K562 (cell line): ENCODE measurements around the gene RNF40. TPM values are rescaled to one million over a fixed set of nuclear protein-coding genes. Genes with fewer than 3 reads are reported as not detected.
A peak's percentile ranks its signal among the peaks of the same experiment; 100 is the strongest.

Experiments used
- DPF2 ChIP-seq: fragments of 450-650 bp; IDR thresholded peaks from 2 replicates; pipeline ENCODE4 v1.6.1; 2016
- FOXK1 ChIP-seq: sonication (generic); formaldehyde crosslinking; IDR thresholded peaks from 2 replicates; pipeline ENCODE4 v1.8.0; 2022; ENCODE audit warnings: missing genetic modification reagents, mild to moderate bottlenecking, borderline replicate concordance
- LCOR ChIP-seq: sonication (generic); formaldehyde crosslinking; IDR thresholded peaks from 2 replicates; pipeline ENCODE4 v1.8.0; 2022; ENCODE audit warnings: mild to moderate bottlenecking, missing genetic modification reagents
- MTA2 ChIP-seq: fragments of 450-650 bp; IDR thresholded peaks from 2 replicates; pipeline ENCODE4 v1.6.1; 2016; ENCODE audit warnings: low read depth
- SIRT6 ChIP-seq: IDR thresholded peaks from one replicate; pipeline ENCODE4 v1.6.1; 2012; ENCODE audit warnings: low read depth, mild to moderate bottlenecking, control low read depth, inconsistent platforms, low read length, moderate library complexity
- SP2 ChIP-seq: IDR thresholded peaks from 2 replicates; pipeline ENCODE4 v1.6.1; 2011; ENCODE audit warnings: mild to moderate bottlenecking, low read depth, low read length, moderate library complexity; ENCODE audit not compliant: poor library complexity, severe bottlenecking; ENCODE audit errors: extremely low read depth
- TCFL5 ChIP-seq: fragments of 250-450 bp; sonication (Bioruptor Pico); conservative IDR thresholded peaks from 2 replicates; pipeline ENCODE4 v1.6.1; 2021; ENCODE audit warnings: mild to moderate bottlenecking, moderate library complexity, matching md5 sums
- ZKSCAN3 ChIP-seq: fragments of 250-450 bp; sonication (Bioruptor Pico); IDR thresholded peaks from 2 replicates; pipeline ENCODE4 v1.4.0; 2020
- ZNF133 ChIP-seq: fragments of 250-450 bp; sonication (Bioruptor Pico); IDR thresholded peaks from 2 replicates; pipeline ENCODE4 v1.4.0; 2020; ENCODE audit warnings: mild to moderate bottlenecking
- ZNF583 ChIP-seq: fragments of 250-450 bp; sonication (Bioruptor Pico); IDR thresholded peaks from 2 replicates; pipeline ENCODE4 v1.4.0; 2020
- polyA plus RNA-seq, 8 experiments: library from polyadenylated mRNA; depleted of rRNA in 4 of 8; stranded (reverse) in 5 of 8; unstranded in 3 of 8; fragments of >200 nt; fragmentation: Nextera tagmentation in 2 of 8; fragmentation: Illumina TruSeq in 1 of 8; extraction: Ambion mirVana in 2 of 8; extraction: Trizol in 1 of 8; gene quantifications; 2 replicates each; pipeline versions ENCODE4 v1.2.1 to v1.2.3, GENCODE V29; 2011 to 2014; ENCODE audit warnings: inconsistent platforms in 1 of 8, missing spikeins in 1 of 8
- total RNA-seq, 7 experiments: library from RNA; depleted of rRNA in 6 of 7; stranded (reverse); fragments of >200 nt in 6 of 7; fragmentation: Illumina TruSeq in 2 of 7; extraction: Trizol in 2 of 7; gene quantifications; 2 replicates each; pipeline versions ENCODE4 v1.2.1 to v1.2.3, GENCODE V29; 2011 to 2021; ENCODE audit warnings: low replicate concordance in 1 of 7
- TF ChIP-seq, protein P1 (sequence below): fragments of 250-450 bp; sonication (Bioruptor Pico); IDR thresholded peaks from 2 replicates; pipeline ENCODE4 v1.6.1; 2021; ENCODE audit warnings: mild to moderate bottlenecking
- TF ChIP-seq, protein P2 (sequence below): fragments of 250-450 bp; sonication (Bioruptor Pico); IDR thresholded peaks from 2 replicates; pipeline ENCODE4 v1.8.0; 2021; ENCODE audit warnings: moderate library complexity, mild to moderate bottlenecking, inconsistent platforms
- TF ChIP-seq, protein P3 (sequence below), 2 experiments: fragments of 450-650 bp in 1 of 2; IDR thresholded peaks; 2 replicates each; pipeline ENCODE4 v1.6.1; 2011 to 2017; ENCODE audit warnings: low read depth in 2 of 2, antibody characterized with exemption in 1 of 2, borderline replicate concordance in 1 of 2, low read length in 1 of 2, mild to moderate bottlenecking in 1 of 2, mixed read lengths in 1 of 2; ENCODE audit not compliant: control insufficient read depth in 1 of 2
- TF ChIP-seq, protein P4 (sequence below): fragments of 250-450 bp; sonication (Bioruptor Pico); IDR thresholded peaks from 2 replicates; pipeline ENCODE4 v1.8.0; 2022; ENCODE audit warnings: moderate library complexity, mild to moderate bottlenecking, inconsistent platforms
- TF ChIP-seq, protein P5 (sequence below): sonication (generic); formaldehyde crosslinking; IDR thresholded peaks from 2 replicates; pipeline ENCODE4 v1.8.0; 2022; ENCODE audit warnings: mild to moderate bottlenecking, low read depth, missing genetic modification reagents

Gene RNF40
- total and polyA plus RNA-seq, 9 of the 15 experiments (the other 6 are each of a cell fraction or from before 2014, with no cell fraction given): 6.2 to 129 (median 81.5) TPM

DNA sequence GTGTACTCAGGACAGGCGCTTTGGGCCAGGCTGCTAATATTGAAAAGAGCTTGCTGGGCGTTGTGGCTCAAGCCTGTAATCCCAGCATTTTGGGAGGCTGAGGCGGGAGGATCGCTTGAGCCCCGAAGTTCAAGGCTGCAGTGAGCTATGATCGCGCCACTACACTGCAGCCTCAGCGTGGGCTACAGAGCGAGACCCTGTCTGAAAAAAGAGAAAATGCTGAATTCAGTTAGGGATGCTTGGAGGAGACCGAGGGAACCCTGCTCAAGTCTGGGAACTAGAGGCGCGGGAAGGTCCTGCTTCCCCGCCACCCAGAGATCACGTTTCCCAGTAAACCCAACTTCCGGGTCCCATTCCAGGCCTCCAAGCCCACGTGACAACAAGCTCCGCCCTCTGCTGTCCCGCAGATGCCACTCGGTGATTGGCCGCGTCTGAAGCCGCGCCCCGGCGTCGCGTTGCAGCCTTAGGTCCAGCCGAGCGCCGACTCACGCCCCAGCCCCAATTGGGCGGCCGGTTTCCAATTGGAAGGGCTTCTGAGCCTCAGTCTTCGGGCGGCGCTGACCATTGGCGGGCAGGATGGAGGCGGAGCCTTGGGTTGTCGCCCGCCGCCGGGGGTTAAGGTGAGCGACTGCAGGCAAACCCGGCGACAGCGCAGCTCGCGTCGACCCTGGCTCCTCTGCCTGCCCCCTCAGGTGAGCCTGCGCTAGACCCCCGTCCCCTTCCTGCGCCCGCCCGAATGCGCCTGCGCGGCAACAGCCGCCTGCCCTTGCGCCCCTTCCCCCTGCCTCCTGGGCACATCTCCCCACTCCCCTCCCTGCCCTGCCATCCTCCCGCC, 14.1 kb upstream of the RNF40 start, which contains the start of gene PHKG2 (continued):
- TF ChIP-seq, protein P1, sequence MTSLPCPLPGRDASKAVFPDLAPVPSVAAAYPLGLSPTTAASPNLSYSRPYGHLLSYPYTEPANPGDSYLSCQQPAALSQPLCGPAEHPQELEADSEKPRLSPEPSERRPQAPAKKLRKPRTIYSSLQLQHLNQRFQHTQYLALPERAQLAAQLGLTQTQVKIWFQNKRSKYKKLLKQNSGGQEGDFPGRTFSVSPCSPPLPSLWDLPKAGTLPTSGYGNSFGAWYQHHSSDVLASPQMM (CRISPR knock-in tag): no peak
- TF ChIP-seq ZKSCAN3 (CRISPR knock-in tag) (no peak), SIRT6 (no peak), MTA2 (no peak), LCOR (CRISPR knock-in tag) (peak; percentile 96), ZNF133 (CRISPR knock-in tag) (no peak), ZNF583 (CRISPR knock-in tag) (no peak), TCFL5 (CRISPR knock-in tag) (no peak), DPF2 (no peak), SP2 (no peak), FOXK1 (CRISPR knock-in tag) (no peak)
- TF ChIP-seq, protein P2, sequence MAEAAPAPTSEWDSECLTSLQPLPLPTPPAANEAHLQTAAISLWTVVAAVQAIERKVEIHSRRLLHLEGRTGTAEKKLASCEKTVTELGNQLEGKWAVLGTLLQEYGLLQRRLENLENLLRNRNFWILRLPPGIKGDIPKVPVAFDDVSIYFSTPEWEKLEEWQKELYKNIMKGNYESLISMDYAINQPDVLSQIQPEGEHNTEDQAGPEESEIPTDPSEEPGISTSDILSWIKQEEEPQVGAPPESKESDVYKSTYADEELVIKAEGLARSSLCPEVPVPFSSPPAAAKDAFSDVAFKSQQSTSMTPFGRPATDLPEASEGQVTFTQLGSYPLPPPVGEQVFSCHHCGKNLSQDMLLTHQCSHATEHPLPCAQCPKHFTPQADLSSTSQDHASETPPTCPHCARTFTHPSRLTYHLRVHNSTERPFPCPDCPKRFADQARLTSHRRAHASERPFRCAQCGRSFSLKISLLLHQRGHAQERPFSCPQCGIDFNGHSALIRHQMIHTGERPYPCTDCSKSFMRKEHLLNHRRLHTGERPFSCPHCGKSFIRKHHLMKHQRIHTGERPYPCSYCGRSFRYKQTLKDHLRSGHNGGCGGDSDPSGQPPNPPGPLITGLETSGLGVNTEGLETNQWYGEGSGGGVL (CRISPR knock-in tag): no peak
- TF ChIP-seq, protein P3, sequence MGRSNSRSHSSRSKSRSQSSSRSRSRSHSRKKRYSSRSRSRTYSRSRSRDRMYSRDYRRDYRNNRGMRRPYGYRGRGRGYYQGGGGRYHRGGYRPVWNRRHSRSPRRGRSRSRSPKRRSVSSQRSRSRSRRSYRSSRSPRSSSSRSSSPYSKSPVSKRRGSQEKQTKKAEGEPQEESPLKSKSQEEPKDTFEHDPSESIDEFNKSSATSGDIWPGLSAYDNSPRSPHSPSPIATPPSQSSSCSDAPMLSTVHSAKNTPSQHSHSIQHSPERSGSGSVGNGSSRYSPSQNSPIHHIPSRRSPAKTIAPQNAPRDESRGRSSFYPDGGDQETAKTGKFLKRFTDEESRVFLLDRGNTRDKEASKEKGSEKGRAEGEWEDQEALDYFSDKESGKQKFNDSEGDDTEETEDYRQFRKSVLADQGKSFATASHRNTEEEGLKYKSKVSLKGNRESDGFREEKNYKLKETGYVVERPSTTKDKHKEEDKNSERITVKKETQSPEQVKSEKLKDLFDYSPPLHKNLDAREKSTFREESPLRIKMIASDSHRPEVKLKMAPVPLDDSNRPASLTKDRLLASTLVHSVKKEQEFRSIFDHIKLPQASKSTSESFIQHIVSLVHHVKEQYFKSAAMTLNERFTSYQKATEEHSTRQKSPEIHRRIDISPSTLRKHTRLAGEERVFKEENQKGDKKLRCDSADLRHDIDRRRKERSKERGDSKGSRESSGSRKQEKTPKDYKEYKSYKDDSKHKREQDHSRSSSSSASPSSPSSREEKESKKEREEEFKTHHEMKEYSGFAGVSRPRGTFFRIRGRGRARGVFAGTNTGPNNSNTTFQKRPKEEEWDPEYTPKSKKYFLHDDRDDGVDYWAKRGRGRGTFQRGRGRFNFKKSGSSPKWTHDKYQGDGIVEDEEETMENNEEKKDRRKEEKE (IDR thresholded peaks at IDR 0.05; ENCODE audit: borderline replicate concordance in 1 of 2, control insufficient read depth in 1 of 2, low read depth in 2 of 2, low read length in 1 of 2): no peak
- TF ChIP-seq, protein P4, sequence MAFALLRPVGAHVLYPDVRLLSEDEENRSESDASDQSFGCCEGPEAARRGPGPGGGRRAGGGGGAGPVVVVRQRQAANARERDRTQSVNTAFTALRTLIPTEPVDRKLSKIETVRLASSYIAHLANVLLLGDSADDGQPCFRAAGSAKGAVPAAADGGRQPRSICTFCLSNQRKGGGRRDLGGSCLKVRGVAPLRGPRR (CRISPR knock-in tag): no peak
- TF ChIP-seq, protein P5, sequence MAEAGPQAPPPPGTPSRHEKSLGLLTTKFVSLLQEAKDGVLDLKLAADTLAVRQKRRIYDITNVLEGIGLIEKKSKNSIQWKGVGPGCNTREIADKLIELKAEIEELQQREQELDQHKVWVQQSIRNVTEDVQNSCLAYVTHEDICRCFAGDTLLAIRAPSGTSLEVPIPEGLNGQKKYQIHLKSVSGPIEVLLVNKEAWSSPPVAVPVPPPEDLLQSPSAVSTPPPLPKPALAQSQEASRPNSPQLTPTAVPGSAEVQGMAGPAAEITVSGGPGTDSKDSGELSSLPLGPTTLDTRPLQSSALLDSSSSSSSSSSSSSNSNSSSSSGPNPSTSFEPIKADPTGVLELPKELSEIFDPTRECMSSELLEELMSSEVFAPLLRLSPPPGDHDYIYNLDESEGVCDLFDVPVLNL: no peak
